ENCODE measurements around the gene GALNT17.

Gene GALNT17

GRCh38 chr7:71266912-71267311, 135.0 kb downstream of the GALNT17 start:
- no peak overlapping the region for H3K4me2 ChIP-seq (ENCODE audit: low read length)
- H3K4me3 ChIP-seq (ENCODE audit: low read length), result no peak overlapping the region
- no peaks in the 10 kb centered on the region for H3K79me2 ChIP-seq (ENCODE audit: low read length)
- H3K36me3 ChIP-seq (replicated peaks; ENCODE audit: low read depth, low read length), result no peaks in the 10 kb centered on the region
- H3K9me3 ChIP-seq (ENCODE audit: insufficient read depth, low read length), result no peaks in the 10 kb centered on the region
- H2AFZ ChIP-seq (ENCODE audit: low read depth, low read length), result no peak overlapping the region
- TF ChIP-seq EZH2phosphoT487 (IDR thresholded peaks at IDR 0.05; ENCODE audit: low read depth), result no peak
- TF ChIP-seq CTCF (IDR thresholded peaks at IDR 0.05; ENCODE audit: low read depth, low read length), result no peak
- no peaks in the 10 kb centered on the region for H3K27me3 ChIP-seq (ENCODE audit: low read depth, low read length)
- H4K20me1 ChIP-seq (ENCODE audit: insufficient read depth, low read length), result no peaks in the 10 kb centered on the region
- H3K9ac ChIP-seq (ENCODE audit: low read length), result no peak overlapping the region
- no peak overlapping the region for H3K27ac ChIP-seq (ENCODE audit: low read length)
- H3K4me1 ChIP-seq (ENCODE audit: low read length), result no peaks in the 10 kb centered on the region

GRCh38 chr7:71267734-71268469, 136.0 kb downstream of the GALNT17 start:
- H3K4me3 ChIP-seq (ENCODE audit: low read length), result no peak overlapping the region
- no peaks in the 10 kb centered on the region for H3K79me2 ChIP-seq (ENCODE audit: low read length)

GRCh38 chr7:71270558-71270957, 138.6 kb downstream of the GALNT17 start:
- H3K9ac ChIP-seq (ENCODE audit: low read length), result no peak overlapping the region
- H3K27ac ChIP-seq (ENCODE audit: low read length), result no peak overlapping the region
- H3K79me2 ChIP-seq (ENCODE audit: low read length), result no peaks in the 10 kb centered on the region
- no peak overlapping the region for H2AFZ ChIP-seq (ENCODE audit: low read depth, low read length)
- H3K36me3 ChIP-seq (replicated peaks; ENCODE audit: low read depth, low read length), result no peaks in the 10 kb centered on the region
- no peak overlapping the region for H3K4me2 ChIP-seq (ENCODE audit: low read length)
- no peaks in the 10 kb centered on the region for H4K20me1 ChIP-seq (ENCODE audit: insufficient read depth, low read length)
- H3K27me3 ChIP-seq (ENCODE audit: low read depth, low read length), result no peaks in the 10 kb centered on the region
- H3K4me1 ChIP-seq (ENCODE audit: low read length), result no peaks in the 10 kb centered on the region
- no peak for TF ChIP-seq EZH2phosphoT487 (IDR thresholded peaks at IDR 0.05; ENCODE audit: low read depth)
- H3K9me3 ChIP-seq (ENCODE audit: insufficient read depth, low read length), result no peaks in the 10 kb centered on the region
- H3K4me3 ChIP-seq (ENCODE audit: low read length), result no peak overlapping the region

More at GRCh38 chr7:71267734-71268469, 136.0 kb downstream of the GALNT17 start:
- Histone ChIP-seq H2AFZ (ENCODE audit: low read depth, low read length) (no peak overlapping the region), H4K20me1 (ENCODE audit: insufficient read depth, low read length) (no peaks in the 10 kb centered on the region), H3K4me1 (ENCODE audit: low read length) (no peaks in the 10 kb centered on the region), H3K27me3 (ENCODE audit: low read depth, low read length) (no peaks in the 10 kb centered on the region), H3K9me3 (ENCODE audit: insufficient read depth, low read length) (no peaks in the 10 kb centered on the region), H3K27ac (ENCODE audit: low read length) (no peak overlapping the region), H3K4me2 (ENCODE audit: low read length) (no peak overlapping the region), H3K36me3 (replicated peaks; ENCODE audit: low read depth, low read length) (no peaks in the 10 kb centered on the region), H3K9ac (ENCODE audit: low read length) (no peak overlapping the region)
- TF ChIP-seq EZH2phosphoT487 (IDR thresholded peaks at IDR 0.05; ENCODE audit: low read depth) (no peak), CTCF (IDR thresholded peaks at IDR 0.05; ENCODE audit: low read depth, low read length) (no peak)

GRCh38 chr7:71271203-71271602, 139.3 kb downstream of the GALNT17 start:
- no peak overlapping the region for H2AFZ ChIP-seq (ENCODE audit: low read depth, low read length)
- no peak overlapping the region for H3K9ac ChIP-seq (ENCODE audit: low read length)
- no peak overlapping the region for H3K4me3 ChIP-seq (ENCODE audit: low read length)
- H3K79me2 ChIP-seq (ENCODE audit: low read length), result no peaks in the 10 kb centered on the region
- H3K4me1 ChIP-seq (ENCODE audit: low read length), result no peaks in the 10 kb centered on the region
- no peak overlapping the region for H3K4me2 ChIP-seq (ENCODE audit: low read length)
- H3K27ac ChIP-seq (ENCODE audit: low read length), result no peak overlapping the region
- no peaks in the 10 kb centered on the region for H3K9me3 ChIP-seq (ENCODE audit: insufficient read depth, low read length)
- H4K20me1 ChIP-seq (ENCODE audit: insufficient read depth, low read length), result no peaks in the 10 kb centered on the region
- TF ChIP-seq CTCF (IDR thresholded peaks at IDR 0.05; ENCODE audit: low read depth, low read length), result no peak
- no peak for TF ChIP-seq EZH2phosphoT487 (IDR thresholded peaks at IDR 0.05; ENCODE audit: low read depth)
- no peaks in the 10 kb centered on the region for H3K27me3 ChIP-seq (ENCODE audit: low read depth, low read length)
- no peaks in the 10 kb centered on the region for H3K36me3 ChIP-seq (replicated peaks; ENCODE audit: low read depth, low read length)
